Natural killer cell (primary cell): Measurements from ENCODE around the gene ZDHHC3. TPM values are rescaled to one million over a fixed set of nuclear protein-coding genes. Genes with fewer than 3 reads are reported as not detected.

Experiments used
- ATAC-seq, 3 donors: fragments of 150-1000 bp in 2 of 3; fragments of 200-7000 bp in 1 of 3; cut with Tn5 transposase; 1 replicate in 1 of 3; 2 replicates in 2 of 3; pipeline ENCODE4 v1.10.0; 2021; ENCODE audit warnings: mild to moderate bottlenecking in 2 of 3, moderate library complexity in 2 of 3
- DNase-seq, 2 donors: peaks; one replicate each; pipeline versions ENCODE4 v3.0.0 to v3.0.0-alpha.2; 2013 to 2021; ENCODE audit warnings: mixed read lengths in 1 of 2
- H3K27ac ChIP-seq: one replicate; pipeline ENCODE4 v1.5.1; 2013; ENCODE audit warnings: mild to moderate bottlenecking, low read length
- H3K27me3 ChIP-seq: one replicate; pipeline ENCODE4 v1.6.1; 2013; ENCODE audit warnings: low read length; ENCODE audit not compliant: control insufficient read depth, insufficient read depth
- H3K36me3 ChIP-seq: one replicate; pipeline ENCODE4 v1.6.1; 2013; ENCODE audit warnings: low read length; ENCODE audit not compliant: control insufficient read depth, insufficient read depth
- H3K4me1 ChIP-seq: one replicate; pipeline ENCODE4 v1.6.1; 2013; ENCODE audit warnings: low read length; ENCODE audit not compliant: control insufficient read depth, insufficient read depth
- H3K4me3 ChIP-seq: one replicate; pipeline ENCODE4 v1.5.1; 2013; ENCODE audit warnings: low read length
- H3K9me3 ChIP-seq: one replicate; pipeline ENCODE4 v1.6.1; 2013; ENCODE audit warnings: low read length; ENCODE audit not compliant: control insufficient read depth, insufficient read depth
- H3K27ac Mint-ChIP-seq, 2 donors: one replicate each; pipeline ENCODE4 v1.8.0; 2022; ENCODE audit warnings: mild to moderate bottlenecking in 2 of 2, mixed read lengths in 2 of 2, moderate library complexity in 1 of 2
- H3K27me3 Mint-ChIP-seq, 2 donors: one replicate each; pipeline ENCODE4 v1.8.0; 2022; ENCODE audit warnings: low read depth in 2 of 2, mixed read lengths in 2 of 2
- H3K36me3 Mint-ChIP-seq: one replicate; pipeline ENCODE4 v1.8.0; 2022; ENCODE audit warnings: mixed read lengths
- H3K4me1 Mint-ChIP-seq, 2 donors: one replicate each; pipeline ENCODE4 v1.8.0; 2022; ENCODE audit warnings: mixed read lengths in 2 of 2
- H3K4me3 Mint-ChIP-seq: one replicate; pipeline ENCODE4 v1.8.0; 2022; ENCODE audit warnings: mild to moderate bottlenecking, moderate library complexity, mixed read lengths
- H3K9me3 Mint-ChIP-seq, 2 donors: one replicate each; pipeline ENCODE4 v1.8.0; 2022; ENCODE audit warnings: mixed read lengths in 2 of 2
- WGBS: methylation state at CpG from one replicate; pipeline ENCODE4 v1.1.7; 2013; ENCODE audit warnings: missing lambda C conversion rate; ENCODE audit not compliant: insufficient coverage; 5-methylcytosine and 5-hydroxymethylcytosine counted together
- intact Hi-C: fragments of 100-400 bp; cut with micrococcal nuclease; formaldehyde crosslinking; loops from one replicate; pipeline ENCODE4 v1.14.2; 2022
- total RNA-seq, 4 donors: library from RNA; stranded (reverse); fragments of 120-200 nt in 1 of 4; gene quantifications; one replicate each; pipeline versions ENCODE4 v1.2.3 to v1.2.4, GENCODE V29; 2013 to 2022
- TF ChIP-seq, protein P1 (sequence below): fragments of 200-600 bp; IDR thresholded peaks from one replicate; pipeline ENCODE4 v1.8.0; 2022; ENCODE audit warnings: antibody characterized with exemption

The ZDHHC3 gene
- total RNA-seq, 3 donors from 2014 or later (not counting 1 experiment from before 2014, with no cell fraction given), result 62.3 to 100.0 (median 78.6) TPM

DNA sequence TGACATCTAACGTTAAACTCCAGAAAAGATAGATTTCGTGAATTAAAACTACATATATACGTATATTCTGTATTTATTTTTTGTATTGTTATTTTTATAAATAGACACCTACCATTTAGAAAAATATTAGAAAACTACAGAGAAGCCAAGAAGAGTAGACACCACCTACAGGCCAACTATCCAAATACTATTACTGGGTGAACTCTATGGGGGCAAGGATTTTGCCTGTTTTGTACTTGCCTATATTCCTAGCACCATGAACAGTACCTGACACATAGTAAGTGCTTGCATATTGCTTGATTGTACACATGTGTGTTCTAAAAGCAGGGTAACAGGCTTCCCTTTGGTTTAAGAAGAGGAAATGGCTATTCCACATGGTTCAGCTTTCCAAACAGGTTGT, 25.8 kb upstream of the ZDHHC3 start:
- Mint-ChIP-seq H3K27me3 (no peaks in the 10 kb centered on the region), H3K36me3 (peaks cover 10% of the 10 kb centered on the region), H3K27ac (no peak overlapping the region), H3K4me1 (peaks cover 26 to 28% of the 10 kb centered on the region in 2 donors), H3K9me3 (no peaks in the 10 kb centered on the region), H3K4me3 (no peak overlapping the region)
- Histone ChIP-seq H3K4me3 (no peak overlapping the region), H3K9me3 (no peaks in the 10 kb centered on the region), H3K36me3 (peaks cover 51% of the 10 kb centered on the region), H3K27ac (no peak overlapping the region), H3K27me3 (no peaks in the 10 kb centered on the region), H3K4me1 (peaks cover 8% of the 10 kb centered on the region)
- intact Hi-C loops, result no loop called here
- DNase-seq, result no peak
- no peak for ATAC-seq
- WGBS, result no CpG with 5 or more reads among the region's 3 CpGs
- TF ChIP-seq, protein P1, sequence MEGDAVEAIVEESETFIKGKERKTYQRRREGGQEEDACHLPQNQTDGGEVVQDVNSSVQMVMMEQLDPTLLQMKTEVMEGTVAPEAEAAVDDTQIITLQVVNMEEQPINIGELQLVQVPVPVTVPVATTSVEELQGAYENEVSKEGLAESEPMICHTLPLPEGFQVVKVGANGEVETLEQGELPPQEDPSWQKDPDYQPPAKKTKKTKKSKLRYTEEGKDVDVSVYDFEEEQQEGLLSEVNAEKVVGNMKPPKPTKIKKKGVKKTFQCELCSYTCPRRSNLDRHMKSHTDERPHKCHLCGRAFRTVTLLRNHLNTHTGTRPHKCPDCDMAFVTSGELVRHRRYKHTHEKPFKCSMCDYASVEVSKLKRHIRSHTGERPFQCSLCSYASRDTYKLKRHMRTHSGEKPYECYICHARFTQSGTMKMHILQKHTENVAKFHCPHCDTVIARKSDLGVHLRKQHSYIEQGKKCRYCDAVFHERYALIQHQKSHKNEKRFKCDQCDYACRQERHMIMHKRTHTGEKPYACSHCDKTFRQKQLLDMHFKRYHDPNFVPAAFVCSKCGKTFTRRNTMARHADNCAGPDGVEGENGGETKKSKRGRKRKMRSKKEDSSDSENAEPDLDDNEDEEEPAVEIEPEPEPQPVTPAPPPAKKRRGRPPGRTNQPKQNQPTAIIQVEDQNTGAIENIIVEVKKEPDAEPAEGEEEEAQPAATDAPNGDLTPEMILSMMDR, result no peak

DNA sequence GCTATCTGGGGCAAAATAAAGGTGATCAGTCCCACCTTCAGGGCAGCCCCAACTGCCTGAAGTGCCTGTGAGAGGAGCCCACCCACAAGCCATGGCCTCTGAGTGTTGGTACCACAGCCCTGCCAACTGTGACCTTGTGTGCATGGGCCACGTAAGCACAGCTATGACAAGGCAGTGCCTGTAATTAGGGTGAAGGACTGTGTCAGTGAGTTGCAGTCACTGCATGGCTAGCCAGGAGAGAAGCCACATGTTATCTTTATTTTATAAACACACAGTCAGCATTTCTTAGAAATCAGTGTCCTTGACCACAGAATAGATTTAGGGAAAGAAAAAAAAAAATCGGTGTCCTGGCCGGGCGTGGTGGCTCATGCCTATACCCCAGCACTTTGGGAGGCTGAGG, 24.8 kb upstream of the ZDHHC3 start:
- Mint-ChIP-seq H3K4me3 (no peak overlapping the region), H3K27ac (no peak overlapping the region), H3K27me3 (no peaks in the 10 kb centered on the region), H3K4me1 (peaks cover 28 to 31% of the 10 kb centered on the region in 2 donors), H3K9me3 (no peaks in the 10 kb centered on the region), H3K36me3 (peaks cover 10% of the 10 kb centered on the region)
- H3K4me1 ChIP-seq, result peaks cover 4% of the 10 kb centered on the region
- no peaks in the 10 kb centered on the region for H3K27me3 ChIP-seq
- intact Hi-C loops, result no loop called here
- no peak for DNase-seq
- no peak overlapping the region for H3K4me3 ChIP-seq
- no peaks in the 10 kb centered on the region for H3K9me3 ChIP-seq
- peaks cover 58% of the 10 kb centered on the region for H3K36me3 ChIP-seq
- WGBS, result 98% methylated on average over 4 of the region's 4 CpGs
- TF ChIP-seq, protein P1, result no peak
- no peak overlapping the region for H3K27ac ChIP-seq
- no peak for ATAC-seq

DNA sequence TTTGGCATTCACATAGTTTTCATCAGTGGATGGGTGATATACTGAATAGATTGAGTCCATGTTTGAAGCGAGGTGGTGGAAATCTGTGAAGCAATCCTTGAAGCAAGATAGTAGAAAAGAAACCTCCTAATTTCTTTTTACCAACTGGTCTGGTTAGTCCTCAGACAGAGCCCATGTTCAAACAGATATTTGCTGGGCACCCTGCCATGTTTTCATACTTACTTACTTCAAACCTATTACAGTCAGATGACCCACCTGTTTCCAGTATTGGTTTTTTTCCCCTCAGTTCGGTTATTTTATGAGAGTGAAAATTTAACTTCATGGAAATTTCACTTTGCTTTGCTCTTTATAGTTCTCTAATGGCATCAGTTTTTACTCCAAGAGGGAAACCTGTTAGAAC, 23.8 kb upstream of the ZDHHC3 start:
- no peaks in the 10 kb centered on the region for H3K4me1 ChIP-seq
- TF ChIP-seq, protein P1, result no peak
- no peak overlapping the region for H3K4me3 ChIP-seq
- H3K27me3 Mint-ChIP-seq, result no peaks in the 10 kb centered on the region
- H3K9me3 ChIP-seq, result no peaks in the 10 kb centered on the region
- no peaks in the 10 kb centered on the region for H3K9me3 Mint-ChIP-seq
- H3K27me3 ChIP-seq, result no peaks in the 10 kb centered on the region
- DNase-seq (no peak), ATAC-seq (no peak)
- intact Hi-C loops, result no loop called here
- no peak overlapping the region for H3K27ac Mint-ChIP-seq
- H3K27ac ChIP-seq, result no peak overlapping the region
- peaks cover 58% of the 10 kb centered on the region for H3K36me3 ChIP-seq
- peaks cover 22 to 28% of the 10 kb centered on the region in 2 donors for H3K4me1 Mint-ChIP-seq
- 100% methylated on average over 1 of the region's 2 CpGs for WGBS
- H3K4me3 Mint-ChIP-seq, result no peak overlapping the region
- H3K36me3 Mint-ChIP-seq, result peaks cover 10% of the 10 kb centered on the region

DNA sequence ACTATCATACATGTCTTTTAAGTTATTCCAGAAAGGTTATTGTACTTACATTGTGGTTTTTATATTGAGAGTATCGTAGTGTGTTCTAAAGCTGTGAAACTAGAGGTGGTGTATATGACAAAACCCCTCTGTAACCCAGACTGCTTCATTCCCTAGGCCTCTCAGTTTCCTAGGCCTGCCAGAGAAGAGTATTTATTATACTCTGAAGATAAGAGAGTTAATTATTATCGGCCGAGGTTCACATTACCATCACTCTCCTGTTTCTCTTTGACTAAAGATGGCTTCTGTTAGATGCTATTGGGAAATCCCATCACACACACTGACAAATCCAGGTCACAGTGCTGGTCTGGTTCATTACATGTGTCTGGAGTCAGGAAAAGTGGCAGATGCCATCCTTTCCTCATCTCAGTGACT, 20.6 kb upstream of the ZDHHC3 start:
- peaks cover 59% of the 10 kb centered on the region for H3K36me3 ChIP-seq
- no peak overlapping the region for H3K4me3 Mint-ChIP-seq
- intact Hi-C loops, result no loop called here
- no peaks in the 10 kb centered on the region for H3K9me3 Mint-ChIP-seq
- ATAC-seq, result no peak
- no peak overlapping the region for H3K27ac ChIP-seq
- no peak overlapping the region for H3K27ac Mint-ChIP-seq
- TF ChIP-seq, protein P1, result no peak
- 80% methylated on average over 2 of the region's 3 CpGs for WGBS
- peaks cover 10% of the 10 kb centered on the region for H3K36me3 Mint-ChIP-seq
- H3K4me3 ChIP-seq, result no peak overlapping the region
- H3K4me1 ChIP-seq, result no peaks in the 10 kb centered on the region
- DNase-seq, result no peak
- peaks cover 16 to 25% of the 10 kb centered on the region in 2 donors for H3K4me1 Mint-ChIP-seq
- no peaks in the 10 kb centered on the region for H3K9me3 ChIP-seq
- H3K27me3 ChIP-seq, result no peaks in the 10 kb centered on the region
- H3K27me3 Mint-ChIP-seq, result no peaks in the 10 kb centered on the region
